G401 (cell line): ENCODE measurements around the gene RAB21. TPM values are rescaled to one million over a fixed set of nuclear protein-coding genes. Genes with fewer than 3 reads are reported as not detected.
"Not testable (repeated sequence)": the region's sequence is repeated elsewhere in the genome, so short reads cannot be mapped to it uniquely, and the experiment has no call there.

ENCODE experiments used
- DNase-seq: peaks from one replicate; pipeline ENCODE4 v3.0.0-alpha.2; 2015; ENCODE audit warnings: low spot score
- in situ Hi-C: cut with HindIII; loops from 2 replicates; pipeline ENCODE4 v1.10.0; 2016; ENCODE audit warnings: low sequenced_read_pairs, mixed read lengths
- total RNA-seq: library from RNA; depleted of rRNA; stranded (reverse); fragments of >200 nt; shearing (Covaris generic); gene quantifications from 2 replicates; pipeline ENCODE4 v1.2.3, GENCODE V29; 2014

The RAB21 gene
- total RNA-seq, 1 experiment from 2014 or later: 50.6 TPM

DNA sequence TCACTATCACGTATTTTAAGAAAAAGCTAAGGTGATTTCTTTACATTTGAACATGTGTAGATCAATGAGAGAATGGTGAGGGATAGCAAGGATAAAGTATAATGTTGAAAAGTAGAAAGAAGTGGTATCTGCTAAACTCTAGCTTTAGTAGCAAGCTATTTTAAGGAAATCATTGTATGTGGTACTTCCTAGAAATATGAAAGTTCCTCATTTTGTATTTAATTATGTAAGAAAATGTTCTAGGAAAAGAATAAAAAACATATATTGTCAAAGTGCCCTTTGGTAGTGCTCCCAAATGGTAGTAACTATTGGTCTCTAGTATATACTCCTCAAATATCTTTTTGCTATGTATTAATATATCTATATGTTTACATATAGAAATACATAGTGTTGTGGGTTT, 35.7 kb downstream of the RAB21 start:
- DNase-seq: no peak

GRCh38 chr12:71791473-71792150, 36.9 kb downstream of the RAB21 start:
- in situ Hi-C loops: no loop called here
- no peak for DNase-seq

More for the DNA sequence above, 35.7 kb downstream of the RAB21 start:
- in situ Hi-C loops: no loop called here

DNA sequence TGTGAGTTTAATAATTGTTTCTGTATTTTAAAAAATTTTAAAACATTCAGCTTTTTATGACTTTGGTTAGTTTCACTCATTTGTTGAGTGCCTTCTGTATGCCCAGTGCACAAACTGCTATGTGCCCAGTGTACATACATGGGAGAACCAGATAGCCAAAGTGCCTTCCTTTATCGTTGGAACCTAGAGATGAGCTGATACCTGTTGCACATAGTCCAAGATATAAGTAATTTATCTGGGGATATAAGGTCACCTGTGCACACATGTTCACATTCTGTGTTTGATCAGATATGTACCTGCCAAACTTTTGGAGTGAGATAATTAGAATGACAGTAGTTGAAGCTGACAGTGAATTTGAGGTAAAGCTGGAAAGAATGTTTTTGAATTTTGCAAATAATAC, 37.9 kb downstream of the RAB21 start:
- DNase-seq: no peak
- in situ Hi-C loops: no loop called here

- in situ Hi-C loops: no loop called here
- no peak for DNase-seq
Observed at GRCh38 chr12:71795901-71796300, 41.2 kb downstream of the RAB21 start.

DNA sequence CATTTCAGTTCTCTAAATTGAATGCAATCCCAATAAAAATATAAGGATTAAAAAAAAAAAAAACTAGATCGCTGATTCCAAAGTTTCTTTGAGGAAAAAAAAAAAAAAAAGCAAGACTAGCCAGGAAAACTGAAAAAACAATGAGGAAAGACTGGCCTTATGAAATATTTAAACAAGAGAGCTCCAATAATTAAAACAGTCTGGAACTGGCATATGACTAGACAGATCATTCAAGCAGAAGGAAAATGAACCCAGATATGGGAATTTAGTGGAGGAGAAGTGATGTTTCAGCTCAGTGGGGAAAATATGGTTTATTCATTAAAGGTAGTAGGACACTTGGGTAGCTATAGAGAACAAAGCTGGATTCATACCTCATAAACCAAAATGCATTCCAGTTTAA, 42.9 kb downstream of the RAB21 start:
- no peak for DNase-seq
- in situ Hi-C loops: no loop called here

- in situ Hi-C loops: no loop called here
- no peak for DNase-seq
Observed at GRCh38 chr12:71799106-71799505, 44.4 kb downstream of the RAB21 start.

- no peak for DNase-seq
- in situ Hi-C loops: no loop called here
Observed at GRCh38 chr12:71800177-71800576, 45.5 kb downstream of the RAB21 start.

GRCh38 chr12:71804505-71804904, 49.8 kb downstream of the RAB21 start:
- no peak for DNase-seq
- in situ Hi-C loops: no loop called here

DNA sequence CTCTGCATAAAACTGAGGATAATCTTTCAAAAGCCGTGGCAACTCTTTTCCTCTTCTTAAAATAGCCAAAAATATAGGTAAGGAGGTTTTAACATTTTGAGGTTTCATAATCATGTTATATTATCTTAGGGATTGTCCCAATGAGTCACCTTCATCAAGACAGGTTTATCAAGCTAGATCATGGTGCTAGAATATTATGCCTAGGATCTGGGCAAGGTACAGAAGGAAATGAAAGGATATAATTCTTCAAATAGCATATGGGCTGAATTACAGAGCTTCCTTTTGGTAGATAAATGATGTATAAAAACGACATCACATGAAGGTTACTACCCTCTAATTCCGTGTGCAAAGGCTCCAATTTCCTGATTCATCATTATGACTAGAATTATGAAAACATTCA, 56.3 kb downstream of the RAB21 start:
- no peak for DNase-seq
- in situ Hi-C loops: no loop called here

DNA sequence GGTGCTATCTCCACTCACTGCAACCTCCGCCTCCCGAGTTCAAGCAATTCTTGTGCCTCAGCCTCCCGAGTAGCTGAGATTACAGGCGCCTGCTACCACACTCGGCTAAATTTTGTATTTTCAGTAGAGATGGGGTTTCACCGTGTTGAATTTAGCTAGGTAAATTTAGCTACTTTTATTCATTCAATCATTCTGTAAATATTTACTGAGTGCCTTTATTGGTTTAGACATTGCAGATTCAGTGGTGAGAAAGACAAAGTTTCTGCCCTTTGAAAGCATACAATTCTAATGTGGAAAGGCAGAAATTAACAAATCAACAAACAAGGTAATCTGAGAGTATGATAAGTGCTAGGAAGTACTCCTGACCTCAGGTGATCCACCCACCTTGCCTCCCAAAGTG, 60.6 kb downstream of the RAB21 start:
- DNase-seq, in situ Hi-C loops: not testable (repeated sequence)

DNA sequence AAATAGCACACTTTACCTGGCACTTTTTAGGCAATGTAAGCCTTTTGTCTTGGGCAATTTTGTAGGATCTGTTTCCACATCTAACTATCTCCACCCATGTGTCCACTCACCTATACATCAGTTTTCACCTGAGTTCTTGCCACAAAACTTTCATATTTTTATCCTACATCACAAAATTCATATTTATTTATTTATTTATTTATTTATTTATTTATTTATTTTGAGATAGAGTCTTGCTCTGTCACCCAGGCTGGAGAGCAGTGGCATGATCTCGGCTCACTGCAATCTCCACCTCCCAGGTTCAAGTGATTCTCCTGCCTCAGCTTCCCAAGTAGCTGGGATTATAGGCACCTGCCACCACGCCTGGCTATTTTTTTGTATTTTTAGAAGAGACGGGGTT, 67.4 kb downstream of the RAB21 start:
- DNase-seq, in situ Hi-C loops: not testable (repeated sequence)

DNA sequence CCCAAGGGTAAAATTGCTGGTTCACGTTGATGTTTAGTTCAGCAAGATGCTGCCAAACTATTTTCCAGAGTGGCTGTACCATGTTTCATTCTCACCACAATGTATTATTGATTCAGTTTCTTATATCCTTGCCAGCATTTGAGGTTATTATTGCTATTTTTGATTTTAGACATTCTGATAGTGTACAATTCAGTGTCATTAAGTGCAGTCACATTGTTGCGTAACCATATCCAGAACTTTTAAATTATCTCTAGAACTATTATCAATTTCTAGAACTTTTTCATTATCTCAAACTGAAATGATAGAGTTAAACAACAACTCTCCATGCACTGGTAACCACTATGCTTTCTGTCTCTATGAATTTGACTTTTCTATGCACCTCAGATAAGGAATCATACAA, 74.2 kb downstream of the RAB21 start:
- DNase-seq: no peak
- in situ Hi-C loops: no loop called here

GRCh38 chr12:71837356-71837755, 82.7 kb downstream of the RAB21 start:
- in situ Hi-C loops: no loop called here
- no peak for DNase-seq

- in situ Hi-C loops: no loop called here
Observed at GRCh38 chr12:71838231-71838630, 83.6 kb downstream of the RAB21 start.

GRCh38 chr12:71838676-71839075, 84.0 kb downstream of the RAB21 start:
- in situ Hi-C loops: no loop called here

More at GRCh38 chr12:71838231-71838630, 83.6 kb downstream of the RAB21 start:
- no peak for DNase-seq

GRCh38 chr12:71840231-71840847, 85.7 kb downstream of the RAB21 start:
- no peak for DNase-seq
- in situ Hi-C loops: no loop called here

More at GRCh38 chr12:71838676-71839075, 84.0 kb downstream of the RAB21 start:
- no peak for DNase-seq

DNA sequence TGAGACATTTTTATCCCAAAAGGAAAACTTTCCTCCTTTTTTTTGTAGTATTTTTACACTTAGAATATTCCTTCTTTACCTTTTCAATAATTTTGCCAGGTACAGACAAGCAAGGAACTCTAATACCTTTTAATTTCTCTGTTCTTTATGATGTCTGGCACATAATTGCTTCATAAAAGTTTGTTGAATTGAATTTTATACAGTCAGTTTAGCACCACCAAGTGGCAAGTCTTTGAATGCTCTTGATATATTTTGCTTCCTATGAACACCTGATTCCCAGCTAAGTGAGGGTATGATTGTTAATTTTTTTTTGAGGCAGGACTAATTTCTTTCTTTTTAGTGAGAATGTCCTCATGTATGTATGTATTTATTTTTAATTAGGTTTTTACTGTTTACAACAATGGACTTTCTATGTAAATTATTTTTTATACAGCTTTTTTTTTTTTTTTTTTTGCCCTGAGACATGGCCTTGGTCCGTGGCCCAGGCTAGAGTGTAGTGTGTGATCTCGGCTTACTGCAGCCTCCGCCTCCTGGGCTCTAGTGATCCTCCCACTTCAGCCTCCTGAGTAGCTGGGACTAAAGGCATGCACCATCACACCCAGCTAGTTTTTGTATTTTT, 91.8 kb downstream of the RAB21 start:
- in situ Hi-C loops: no loop called here
- DNase-seq: peak; percentile 13

DNA sequence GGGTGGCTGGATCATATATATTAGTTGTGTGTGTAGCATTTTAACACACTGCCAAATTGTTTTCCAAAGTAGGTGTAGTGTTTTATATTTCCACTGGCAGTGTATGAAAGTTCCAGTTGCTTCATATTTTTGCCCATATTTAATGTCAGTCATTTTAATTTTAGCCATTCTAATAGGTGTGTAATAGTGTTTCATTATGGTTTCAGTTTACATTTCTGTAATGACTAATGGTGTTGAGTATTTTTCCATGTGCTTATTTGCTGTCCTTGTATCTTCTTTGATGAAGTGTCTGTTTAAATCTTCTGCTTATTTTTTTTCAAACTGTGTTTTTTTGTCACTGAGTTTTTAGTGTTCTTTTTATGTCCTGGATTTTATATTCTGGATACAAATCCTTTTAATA, 93.5 kb downstream of the RAB21 start:
- in situ Hi-C loops: no loop called here
- no peak for DNase-seq

DNA sequence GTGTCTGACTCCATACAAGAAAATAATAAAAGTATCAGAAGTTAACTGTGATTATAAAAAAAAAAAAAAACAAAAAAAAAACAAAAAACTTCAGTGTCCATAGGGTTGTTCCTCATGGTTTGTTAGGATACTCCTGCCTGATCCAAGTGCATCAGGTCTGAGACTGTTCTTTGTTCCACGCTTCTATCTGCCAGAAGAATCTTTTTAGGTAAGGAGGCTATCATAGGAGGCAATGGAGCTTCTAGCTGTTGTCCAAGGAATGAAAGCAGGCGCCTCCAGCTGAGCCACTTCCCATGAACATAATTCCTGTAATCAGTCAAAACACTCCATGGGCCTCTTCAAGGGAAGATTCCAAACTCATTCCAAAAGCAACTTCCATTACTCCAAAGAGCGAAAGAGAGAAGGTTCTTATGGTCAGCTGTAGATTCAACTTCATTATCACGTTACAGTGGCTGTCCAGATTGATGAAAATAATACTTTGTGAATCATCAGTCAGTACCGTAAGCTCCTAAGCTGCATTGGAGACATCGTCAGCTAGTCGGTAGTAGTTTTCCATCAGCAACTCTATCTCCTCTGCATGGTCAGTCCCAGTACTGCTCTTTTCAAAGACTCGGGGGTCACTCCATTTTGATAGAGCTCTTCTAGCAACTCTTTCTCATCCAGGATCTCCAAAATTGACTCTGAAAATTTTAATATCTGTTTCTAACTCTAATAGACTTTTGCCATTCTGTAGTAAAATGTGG, 94.6 kb downstream of the RAB21 start:
- in situ Hi-C loops: no loop called here
- no peak for DNase-seq
